Muscle of back (tissue), 11 donors: ENCODE measurements around the gene RNF17. TPM values are rescaled to one million over a fixed set of nuclear protein-coding genes. Genes with fewer than 3 reads are reported as not detected.
"Not testable (repeated sequence)": the region's sequence is repeated elsewhere in the genome, so short reads cannot be mapped to it uniquely, and the experiment has no call there.

Experiments
- DNase-seq, 3 donors: peaks; one replicate each; pipeline versions ENCODE4 v3.0.0 to v3.0.0-alpha.2; 2013
- polyA plus RNA-seq, 10 donors: library from polyadenylated mRNA; unstranded; fragments of 120-200 nt; gene quantifications; one replicate each; pipeline ENCODE4 v1.2.1, GENCODE V29; 2013; ENCODE audit not compliant: insufficient read length in 10 of 10

RNF17 gene
- polyA plus RNA-seq, 10 donors: 0.13 to 0.42 (median 0.28) TPM; not detected in 2

DNA sequence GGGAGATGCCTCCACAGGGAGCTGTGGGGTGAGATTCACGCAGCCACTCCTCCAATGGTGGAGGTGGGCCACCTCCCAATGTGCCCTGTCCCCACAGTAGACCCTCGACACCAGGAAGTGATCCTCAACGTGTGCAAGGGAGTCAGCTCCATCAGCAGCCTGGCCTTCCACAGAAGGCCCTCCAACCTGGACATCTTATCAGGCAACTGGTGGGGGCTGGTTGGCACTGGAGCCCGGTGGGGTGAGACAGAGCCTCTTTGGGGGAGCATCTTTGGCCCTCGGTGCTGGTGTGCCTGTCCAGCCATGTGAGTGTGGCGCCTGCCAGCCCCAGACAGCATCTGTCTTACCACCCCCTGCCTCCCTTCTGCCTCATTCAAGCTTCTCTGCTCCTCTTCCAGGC lies 19.7 kb upstream of the RNF17 start:
- DNase-seq: no peak

- DNase-seq: no peak
Measured at GRCh38 chr13:24745516-24745860, 18.5 kb upstream of the RNF17 start.

- peak in 1 of 3 donors; percentile 31 for DNase-seq
Measured at GRCh38 chr13:24745861-24746617, 17.9 kb upstream of the RNF17 start.

DNA sequence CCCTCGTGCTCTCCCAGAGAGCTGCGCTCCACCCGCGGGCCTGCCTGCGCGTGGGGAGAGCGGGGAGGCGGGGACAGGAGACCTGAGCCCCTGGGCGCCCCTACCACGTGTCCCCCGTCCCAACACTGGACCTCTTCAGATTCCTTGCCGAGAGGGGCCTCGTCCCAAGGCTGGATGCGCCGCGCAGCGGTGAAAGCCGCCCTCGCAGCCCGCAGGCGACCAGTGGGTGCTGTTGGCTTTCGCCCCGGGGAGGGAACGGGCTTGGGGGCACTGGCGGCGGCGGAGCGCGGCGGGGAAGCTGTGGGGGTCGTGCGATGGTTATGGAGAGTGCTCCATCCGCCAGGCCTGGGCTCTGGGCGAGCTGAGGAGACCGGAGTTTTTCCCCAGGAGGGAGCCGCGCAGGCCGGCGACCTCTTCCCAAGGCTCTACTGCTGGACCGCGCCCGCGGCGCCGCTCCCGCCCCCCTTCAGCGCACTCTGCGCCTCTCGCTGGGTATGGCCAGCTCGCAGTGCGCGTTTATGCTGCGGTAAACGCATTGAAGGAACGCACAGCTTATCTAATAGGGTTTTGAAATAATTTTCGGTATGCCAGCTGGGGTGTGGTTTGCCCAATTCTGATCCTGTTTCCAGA lies 17.2 kb upstream of the RNF17 start:
- peak in 1 of 3 donors; percentile 41 for DNase-seq

DNA sequence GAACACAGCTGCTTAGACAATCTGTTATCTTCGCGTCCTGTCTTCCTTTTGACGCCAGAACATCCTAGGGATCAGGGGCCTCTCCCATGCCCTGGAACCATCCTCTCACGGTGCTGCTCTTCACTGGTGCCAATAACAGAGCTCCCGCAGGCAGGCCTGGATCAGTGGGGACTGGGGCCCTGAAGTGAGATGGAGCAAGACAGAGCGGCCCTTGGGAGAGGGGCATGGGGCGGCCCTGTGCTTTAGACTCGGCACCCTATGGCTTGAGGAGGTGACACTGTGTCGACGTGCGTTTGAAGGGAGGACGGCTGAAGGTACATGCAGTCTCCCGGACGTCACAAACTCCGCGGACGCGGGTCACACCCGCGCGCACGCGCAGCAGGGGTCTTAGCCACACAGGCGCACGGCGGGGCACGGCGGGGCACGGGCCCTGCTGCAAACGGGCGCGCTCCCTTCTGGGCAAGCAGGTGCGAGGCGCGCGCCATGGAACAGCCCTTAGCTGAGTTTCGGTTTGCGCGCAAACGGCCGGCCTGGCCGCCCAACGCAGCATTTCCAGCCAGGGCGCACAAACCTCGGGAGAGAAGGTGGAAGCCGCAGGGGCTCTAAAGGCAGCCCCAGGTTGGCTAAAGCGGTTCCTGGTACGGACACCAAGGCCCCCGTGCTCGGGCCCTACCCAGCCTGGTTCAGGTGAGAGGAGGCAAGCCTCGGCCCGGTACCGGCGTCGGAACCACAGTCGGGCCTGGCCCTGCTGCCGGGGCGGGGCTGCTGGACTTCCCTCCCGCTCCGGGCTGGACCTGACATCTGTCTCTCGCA lies 16.5 kb upstream of the RNF17 start:
- DNase-seq: peak in 1 of 3 donors; percentile 40

- no peak for DNase-seq
Measured at GRCh38 chr13:24748061-24748400, 15.9 kb upstream of the RNF17 start.

- no peak for DNase-seq
Measured at GRCh38 chr13:24759197-24759596, 4.8 kb upstream of the RNF17 start.

DNA sequence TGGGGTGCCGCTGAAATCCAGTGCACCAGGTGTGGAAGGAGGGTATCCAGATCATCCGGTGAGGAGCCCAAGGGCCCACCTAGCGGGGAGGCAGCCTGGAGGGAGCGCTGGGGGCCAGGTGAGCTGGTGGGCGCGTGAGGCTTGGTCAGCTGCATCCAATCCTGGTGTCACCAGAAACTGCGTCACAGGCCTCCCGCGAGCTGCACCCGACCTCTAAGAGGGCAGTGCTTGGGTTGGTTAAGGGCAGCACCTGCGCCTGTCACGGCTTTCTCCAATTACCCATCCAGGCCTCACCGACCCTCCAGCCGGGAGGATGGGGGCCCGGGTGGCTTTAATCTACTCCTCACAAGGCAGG lies 284 bp downstream of the RNF17 start:
- DNase-seq: no peak

GRCh38 chr13:24777171-24777570 lies 13.2 kb downstream of the RNF17 start:
- DNase-seq: no peak

GRCh38 chr13:24784319-24784718 lies 20.4 kb downstream of the RNF17 start:
- DNase-seq: no peak

DNA sequence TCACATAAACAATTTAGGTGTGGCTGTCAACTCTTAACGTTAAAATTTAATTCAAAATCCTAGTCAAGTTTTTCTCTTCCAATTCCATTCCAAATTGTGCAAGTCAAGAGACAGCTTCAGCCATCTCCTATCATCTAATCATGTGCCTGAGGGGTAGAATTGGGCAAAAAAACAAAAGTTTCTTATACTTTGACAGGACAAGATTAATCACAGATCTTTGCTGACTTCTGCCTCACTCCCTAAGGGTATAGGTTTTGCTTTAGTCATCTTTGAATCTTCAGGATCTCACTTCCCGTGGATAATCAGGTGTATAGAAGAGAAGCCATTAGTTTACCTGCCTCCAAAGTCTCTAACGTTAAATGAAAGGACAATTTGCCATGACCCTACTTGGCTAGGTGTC lies 24.6 kb downstream of the RNF17 start:
- no peak for DNase-seq

DNA sequence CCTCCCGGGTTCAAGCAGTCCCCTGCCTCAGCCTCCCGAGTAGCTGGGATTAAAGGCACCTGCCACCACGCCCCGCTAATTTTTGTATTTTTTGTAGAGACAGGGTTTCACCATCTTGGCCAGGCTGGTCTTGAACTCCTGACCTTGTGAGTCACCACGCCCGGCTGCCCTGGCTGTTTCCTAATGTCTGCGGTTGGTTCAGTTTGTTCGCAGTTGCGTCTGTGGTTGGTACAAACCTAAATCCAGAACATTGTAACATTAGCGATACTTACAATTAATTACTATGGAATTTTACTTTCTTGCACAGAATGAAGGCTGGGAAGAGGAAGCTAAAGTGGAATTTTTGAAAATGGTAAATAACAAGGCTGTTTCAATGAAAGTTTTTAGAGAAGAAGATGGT lies 38.1 kb downstream of the RNF17 start:
- no peak for DNase-seq

- DNase-seq: no peak
Measured at GRCh38 chr13:24821207-24821606, 57.2 kb downstream of the RNF17 start.

DNA sequence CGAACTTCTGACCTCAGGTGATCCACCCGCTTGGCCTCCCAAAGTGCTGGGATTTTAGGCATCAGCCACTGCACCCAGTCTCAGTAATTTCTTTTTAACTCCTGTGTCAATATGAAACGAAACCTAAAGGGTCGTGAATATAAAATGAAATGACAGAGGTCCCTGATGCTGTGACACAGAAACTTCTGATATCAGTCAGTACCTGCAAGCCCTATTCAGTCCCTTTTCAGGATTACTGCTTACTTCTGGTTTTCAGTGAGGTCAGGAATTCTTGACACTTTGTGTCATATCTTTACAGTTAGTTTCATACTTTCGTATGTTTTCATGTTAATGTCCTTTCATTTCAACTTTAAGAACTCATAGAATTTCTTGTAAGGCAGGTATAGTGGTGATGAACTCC lies 58.7 kb downstream of the RNF17 start:
- DNase-seq: no peak

GRCh38 chr13:24823122-24823710 lies 59.2 kb downstream of the RNF17 start:
- DNase-seq: not testable (repeated sequence)

DNA sequence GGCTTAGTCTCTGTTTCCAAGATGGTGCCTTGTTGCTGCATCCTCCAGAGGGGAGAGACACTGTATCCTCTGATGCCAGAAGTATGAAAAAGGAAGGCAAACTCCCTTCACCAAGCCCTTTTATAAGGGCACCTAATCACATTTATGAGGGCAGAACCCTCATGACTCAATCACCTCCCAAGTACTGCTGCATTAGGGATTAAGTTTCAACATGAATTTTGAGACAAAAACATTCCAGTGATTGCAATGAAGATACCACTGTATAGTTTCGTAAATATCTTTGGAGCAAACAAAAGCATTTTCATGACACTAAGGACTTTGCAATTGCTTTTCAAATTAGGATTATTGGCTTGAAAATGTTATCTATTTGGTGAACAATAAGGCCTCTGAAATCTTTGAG lies 63.8 kb downstream of the RNF17 start:
- DNase-seq: no peak

DNA sequence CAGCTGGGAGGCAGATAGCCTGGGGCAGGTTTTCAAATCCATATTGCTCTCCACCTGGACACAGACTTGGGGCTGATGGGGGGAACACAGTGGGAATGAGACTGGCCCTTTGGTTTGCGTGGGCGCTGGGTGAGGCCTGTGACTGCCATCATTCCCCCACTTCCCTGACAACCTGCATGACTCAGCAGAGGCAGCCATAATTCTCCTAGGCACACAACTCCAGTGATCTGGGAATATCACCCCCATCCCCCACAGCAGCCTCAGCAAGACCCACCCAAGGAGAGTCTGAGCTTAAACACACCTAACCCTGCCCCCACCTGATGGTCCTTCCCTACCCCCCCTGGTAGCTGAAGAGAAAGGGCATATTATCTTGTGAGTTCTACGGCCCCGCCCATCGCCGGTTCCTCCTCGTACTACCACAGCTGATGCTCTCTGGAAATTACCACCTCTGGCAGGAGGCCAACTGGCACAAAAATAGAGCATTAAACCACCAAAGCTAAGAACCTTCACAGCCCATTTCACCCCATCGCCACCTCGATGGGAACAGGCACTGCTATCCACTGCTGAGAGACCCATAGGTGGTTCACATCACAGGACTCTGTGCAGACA lies 71.0 kb downstream of the RNF17 start:
- DNase-seq: peak in 1 of 3 donors; percentile 4

DNA sequence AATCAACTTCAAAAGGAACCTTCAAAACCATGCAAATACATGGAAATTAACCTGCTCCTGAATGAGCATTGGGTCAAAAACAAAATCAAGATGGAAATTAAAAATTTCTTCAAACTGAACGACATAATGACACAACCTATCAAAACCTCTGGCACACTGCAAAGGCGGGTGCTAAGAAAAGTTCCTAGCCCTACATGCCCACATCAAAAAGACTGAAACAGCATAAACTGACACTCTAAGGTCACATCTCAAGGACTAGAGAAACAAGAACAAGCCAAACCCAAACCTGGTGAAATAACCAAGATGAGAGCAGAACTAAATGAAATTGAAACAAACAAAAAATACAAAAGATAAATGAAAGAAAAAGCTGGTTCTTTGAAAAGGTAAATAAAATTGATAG lies 73.6 kb downstream of the RNF17 start:
- DNase-seq: not testable (repeated sequence)

- no peak for DNase-seq
Measured at GRCh38 chr13:24842549-24843274, 78.7 kb downstream of the RNF17 start.

- no peak for DNase-seq
Measured at GRCh38 chr13:24851546-24851945, 87.6 kb downstream of the RNF17 start.

GRCh38 chr13:24854311-24854710 lies 90.3 kb downstream of the RNF17 start:
- DNase-seq: no peak

- DNase-seq: no peak
Measured at GRCh38 chr13:24858953-24859352, 95.0 kb downstream of the RNF17 start.
